Common myeloid progenitor, CD34-positive (primary cell): Measurements from ENCODE around the gene DARS2.

Source experiments
- CTCF ChIA-PET: fragments of 350-600 bp; sonication (Branson Sonifier 250); formaldehyde crosslinking; loops from one replicate; lab custom pipeline; 2021; ENCODE audit warnings: antibody characterized with exemption; lab: Charles Lee
- POLR2A ChIA-PET: fragments of 350-600 bp; sonication (Branson Sonifier 250); formaldehyde crosslinking; loops from one replicate; lab custom pipeline; 2021; ENCODE audit warnings: antibody characterized with exemption; lab: Charles Lee
- DNase-seq, 3 donors: peaks; one replicate each; pipeline versions ENCODE4 v3.0.0 to v3.0.0-alpha.2; 2013
- H3K27ac ChIP-seq, 2 experiments: 1 replicate in 1 of 2; 2 replicates in 1 of 2; pipeline ENCODE4 v1.7.0; 2013; ENCODE audit warnings: inconsistent platforms in 2 of 2, low read length in 2 of 2, mild to moderate bottlenecking in 2 of 2, low read depth in 1 of 2, moderate library complexity in 1 of 2; ENCODE audit not compliant: severe bottlenecking in 2 of 2, insufficient read depth in 1 of 2, poor library complexity in 1 of 2
- H3K27me3 ChIP-seq, 5 experiments: replicated peaks in 2 of 5; 1 replicate in 3 of 5; 2 replicates in 2 of 5; pipeline versions ENCODE4 v1.6.1 to v1.7.0; 2013; ENCODE audit warnings: low read length in 4 of 5, mild to moderate bottlenecking in 2 of 5, moderate library complexity in 2 of 5, inconsistent platforms in 1 of 5; ENCODE audit not compliant: insufficient read depth in 5 of 5, control insufficient read depth in 4 of 5
- H3K36me3 ChIP-seq, 4 experiments: 1 replicate in 2 of 4; 2 replicates in 2 of 4; pipeline versions ENCODE4 v1.6.1 to v1.7.0; 2013; ENCODE audit warnings: low read length in 3 of 4, control low read depth in 1 of 4, mild to moderate bottlenecking in 1 of 4; ENCODE audit not compliant: control insufficient read depth in 4 of 4, insufficient read depth in 4 of 4
- H3K4me1 ChIP-seq, 4 experiments: 1 replicate in 3 of 4; 2 replicates in 1 of 4; pipeline versions ENCODE4 v1.6.1 to v1.7.1; 2013; ENCODE audit warnings: low read length in 3 of 4, mild to moderate bottlenecking in 3 of 4, control low read depth in 1 of 4, inconsistent platforms in 1 of 4, moderate library complexity in 1 of 4; ENCODE audit not compliant: control insufficient read depth in 4 of 4, insufficient read depth in 4 of 4; ENCODE audit errors: control extremely low read depth in 1 of 4
- H3K4me3 ChIP-seq, 7 experiments: 1 replicate in 4 of 7; 2 replicates in 3 of 7; pipeline versions ENCODE4 v1.5.1 to v1.7.0; 2013; ENCODE audit warnings: mild to moderate bottlenecking in 7 of 7, low read length in 6 of 7, moderate library complexity in 6 of 7, inconsistent platforms in 2 of 7, low read depth in 2 of 7, control low read depth in 1 of 7; ENCODE audit not compliant: insufficient read depth in 4 of 7, control insufficient read depth in 1 of 7; ENCODE audit errors: extremely low read depth in 1 of 7
- H3K9me3 ChIP-seq, 5 experiments: 1 replicate in 4 of 5; 2 replicates in 1 of 5; pipeline versions ENCODE4 v1.6.1 to v1.7.1; 2013; ENCODE audit warnings: low read length in 4 of 5, mild to moderate bottlenecking in 2 of 5, inconsistent platforms in 1 of 5, low read depth in 1 of 5, moderate library complexity in 1 of 5; ENCODE audit not compliant: control insufficient read depth in 4 of 5, insufficient read depth in 2 of 5; ENCODE audit errors: control extremely low read depth in 1 of 5
- WGBS: methylation state at CpG from one replicate; pipeline ENCODE4 v1.1.5; 2013; ENCODE audit not compliant: insufficient coverage; 5-methylcytosine and 5-hydroxymethylcytosine counted together

DARS2 gene

GRCh38 chr1:173865468-173866164 is 41.1 kb downstream of the DARS2 start:
- H3K9me3 ChIP-seq = no peaks in the 10 kb centered on the region
- 78% methylated on average over 3 of the region's 4 CpGs for WGBS
- no peak for DNase-seq
- H3K27ac ChIP-seq = peak overlapping the region; percentile 7 to 88
- POLR2A ChIA-PET = no interaction called here
- CTCF ChIA-PET = interaction anchor here (1.1 to 1.5 kb wide), 3 partner anchors 9 to 435 kb away, joined by 3 to 5 read pairs (median 4); no protein-coding TSS in a partner anchor
- peak overlapping the region in 5 of 7 experiments; percentile 19 to 99 (median 96) for H3K4me3 ChIP-seq
- peaks cover 16 to 47% (median 32%) of the 10 kb centered on the region in 4 experiments for H3K36me3 ChIP-seq
- no peaks in the 10 kb centered on the region for H3K27me3 ChIP-seq
- peaks cover 18 to 50% (median 36%) of the 10 kb centered on the region in 4 experiments for H3K4me1 ChIP-seq

- Histone ChIP-seq H3K9me3 (no peaks in the 10 kb centered on the region), H3K4me1 (peaks cover 24 to 59% (median 42%) of the 10 kb centered on the region in 4 experiments), H3K27ac (peak overlapping the region; percentile 75 to 88), H3K27me3 (no peaks in the 10 kb centered on the region), H3K36me3 (peaks cover 16 to 49% (median 32%) of the 10 kb centered on the region in 4 experiments), H3K4me3 (peak overlapping the region in 6 of 7 experiments; percentile 86 to 99 (median 96))
- WGBS = 20% methylated on average over 1 of the region's 2 CpGs
- POLR2A ChIA-PET = no interaction called here
- no peak for DNase-seq
- CTCF ChIA-PET = interaction anchor here (1.2 kb wide), 1 partner anchor 41 kb away, joined by 3 read pairs; no protein-coding TSS in a partner anchor
Observed at GRCh38 chr1:173866413-173867115, 42.1 kb downstream of the DARS2 start.

GRCh38 chr1:173867141-173867752 is 42.8 kb downstream of the DARS2 start:
- peak overlapping the region; percentile 70 to 99 (median 95) for H3K4me3 ChIP-seq
- ChIA-PET POLR2A (interaction anchor here (0.7 to 1.2 kb wide), 3 partner anchors 39 to 1142 kb away, joined by 3 read pairs; partner anchors contain the start of gene PRDX6), CTCF (interaction anchor here (1.0 kb wide), 1 partner anchor 437 kb away, joined by 3 read pairs; no protein-coding TSS in a partner anchor)
- 3% methylated on average over 30 of the region's 32 CpGs for WGBS
- peaks cover 27 to 65% (median 42%) of the 10 kb centered on the region in 4 experiments for H3K4me1 ChIP-seq
- H3K27me3 ChIP-seq = no peaks in the 10 kb centered on the region
- H3K36me3 ChIP-seq = peaks cover 16 to 49% (median 32%) of the 10 kb centered on the region in 4 experiments
- H3K9me3 ChIP-seq = no peaks in the 10 kb centered on the region
- DNase-seq = no peak
- H3K27ac ChIP-seq = peak overlapping the region; percentile 75 to 88

GRCh38 chr1:173867753-173868265 is 43.3 kb downstream of the DARS2 start, which contains the start of gene GAS5:
GAS5 (minus strand) TSS chr1:173867989.
- Histone ChIP-seq H3K36me3 (peaks cover 12 to 46% (median 29%) of the 10 kb centered on the region in 4 experiments), H3K27me3 (no peaks in the 10 kb centered on the region), H3K9me3 (no peaks in the 10 kb centered on the region), H3K27ac (peak within 1 kb of the TSS; percentile 75 to 88), H3K4me3 (peak within 1 kb of the TSS; percentile 70 to 99 (median 95)), H3K4me1 (peaks cover 27 to 70% (median 42%) of the 10 kb centered on the region in 4 experiments)
- peak; percentile 99 to 100 (median 99) for DNase-seq
- POLR2A ChIA-PET = interaction anchor here (0.6 to 1.5 kb wide), 8 partner anchors 39 to 1142 kb away, joined by 3 to 6 read pairs (median 3); partner anchors contain the start of genes PRDX6 and RC3H1
- CTCF ChIA-PET = interaction anchor here (0.6 to 1.7 kb wide), 4 partner anchors 206 to 1123 kb away, joined by 3 to 6 read pairs (median 3); no protein-coding TSS in a partner anchor
- 0% methylated on average over 20 of the region's 30 CpGs for WGBS

GRCh38 chr1:173868266-173869020 is 44.0 kb downstream of the DARS2 start, which contains the start of gene ZBTB37:
ZBTB37 (plus strand) TSS chr1:173868380; CDS start chr1:173870226, 1,846 bp downstream.
- Histone ChIP-seq H3K9me3 (no peaks in the 10 kb centered on the region), H3K4me3 (peak within 1 kb of the TSS; percentile 70 to 99 (median 95)), H3K4me1 (peaks cover 27 to 71% (median 42%) of the 10 kb centered on the region in 4 experiments), H3K27me3 (no peaks in the 10 kb centered on the region), H3K36me3 (peaks cover 7 to 40% (median 25%) of the 10 kb centered on the region in 4 experiments), H3K27ac (peak within 1 kb of the TSS; percentile 75 to 88)
- CTCF ChIA-PET = interaction anchor here (0.6 to 1.7 kb wide), 4 partner anchors 206 to 1124 kb away, joined by 3 to 6 read pairs (median 3); no protein-coding TSS in a partner anchor
- DNase-seq = peak in 2 of 3 donors; percentile 76 to 88
- POLR2A ChIA-PET = interaction anchor here (0.6 to 1.5 kb wide), 8 partner anchors 43 to 1143 kb away, joined by 3 to 6 read pairs (median 3); partner anchors contain the start of genes CENPL and RC3H1
- WGBS = 0% methylated on average over 33 of the region's 53 CpGs
